Colonic mucosa (tissue), 4 donors: Measurements from ENCODE around the gene BRCC3. TPM values are rescaled to one million over a fixed set of nuclear protein-coding genes. Genes with fewer than 3 reads are reported as not detected.

Source experiments
- DNase-seq: peaks from one replicate; pipeline ENCODE4 v3.0.0-alpha.2; 2020
- H3K27ac ChIP-seq: fragments of 200-600 bp; one replicate; pipeline ENCODE4 v1.8.0; 2021
- H3K27me3 ChIP-seq: fragments of 200-600 bp; one replicate; pipeline ENCODE4 v1.8.0; 2021
- H3K36me3 ChIP-seq: fragments of 200-600 bp; one replicate; pipeline ENCODE4 v1.8.0; 2021
- H3K4me1 ChIP-seq: fragments of 200-600 bp; one replicate; pipeline ENCODE4 v1.8.0; 2021; ENCODE audit warnings: mild to moderate bottlenecking
- H3K4me3 ChIP-seq: fragments of 200-600 bp; one replicate; pipeline ENCODE4 v1.8.0; 2021
- H3K9ac ChIP-seq, 2 donors: one replicate each; pipeline ENCODE4 v1.7.0; 2013; ENCODE audit warnings: control low read depth in 2 of 2, low read depth in 2 of 2, low read length in 2 of 2
- H3K9me3 ChIP-seq: fragments of 200-600 bp; one replicate; pipeline ENCODE4 v1.8.0; 2021
- CTCF ChIP-seq: fragments of 200-600 bp; IDR thresholded peaks from one replicate; pipeline ENCODE4 v1.8.0; 2022; ENCODE audit warnings: antibody characterized with exemption, mild to moderate bottlenecking
- intact Hi-C: fragments of 100-400 bp; cut with DNase I; formaldehyde crosslinking; loops from one replicate; pipeline ENCODE4 v1.14.1; 2022
- total RNA-seq, 2 donors: library from RNA; stranded (reverse); fragmentation: NEBNext Ultra II Directional in 1 of 2; extraction: Animal tissue kit (Norgen Biotek cat#: 25700) in 1 of 2; gene quantifications; one replicate each; pipeline ENCODE4 v1.2.1, GENCODE V29; 2021
- donor health status: healthy.
- donor health status: DM: no; HTN: no; CAD: no.
- donor health status: DM: no; HTN: no; CAD: no.

BRCC3 gene
- total RNA-seq, 2 donors from 2014 or later, result 45.6 to 45.9 TPM

GRCh38 chrX:155108427-155108826 is 37.1 kb downstream of the BRCC3 start:
- Histone ChIP-seq H3K36me3 (no peaks in the 10 kb centered on the region), H3K4me1 (no peaks in the 10 kb centered on the region), H3K27me3 (no peaks in the 10 kb centered on the region), H3K9me3 (no peaks in the 10 kb centered on the region), H3K9ac (no peak overlapping the region), H3K27ac (no peak overlapping the region), H3K4me3 (no peak overlapping the region)
- no peak for TF ChIP-seq CTCF
- intact Hi-C loops, result no loop called here
- DNase-seq, result no peak

- TF ChIP-seq CTCF, result no peak
- Histone ChIP-seq H3K27me3 (no peaks in the 10 kb centered on the region), H3K9me3 (no peaks in the 10 kb centered on the region), H3K4me1 (no peaks in the 10 kb centered on the region), H3K9ac (no peak overlapping the region), H3K36me3 (no peaks in the 10 kb centered on the region), H3K4me3 (no peak overlapping the region), H3K27ac (no peak overlapping the region)
- DNase-seq, result no peak
- intact Hi-C loops, result no loop called here
These were observed 40.9 kb downstream of the BRCC3 start for GRCh38 chrX:155112171-155112570.

- H3K9ac ChIP-seq, result no peak overlapping the region
- no peak for TF ChIP-seq CTCF
- H3K9me3 ChIP-seq, result no peaks in the 10 kb centered on the region
- H3K36me3 ChIP-seq, result no peaks in the 10 kb centered on the region
- no peak for DNase-seq
- H3K27ac ChIP-seq, result no peak overlapping the region
- no peaks in the 10 kb centered on the region for H3K27me3 ChIP-seq
- no peaks in the 10 kb centered on the region for H3K4me1 ChIP-seq
- no peak overlapping the region for H3K4me3 ChIP-seq
- intact Hi-C loops, result no loop called here
These were observed 41.8 kb downstream of the BRCC3 start for GRCh38 chrX:155113097-155113496.

- no peak for TF ChIP-seq CTCF
- no peak overlapping the region for H3K27ac ChIP-seq
- no peaks in the 10 kb centered on the region for H3K27me3 ChIP-seq
- no peak overlapping the region for H3K4me3 ChIP-seq
- no peaks in the 10 kb centered on the region for H3K36me3 ChIP-seq
- H3K9ac ChIP-seq, result no peak overlapping the region
- no peak for DNase-seq
- no peaks in the 10 kb centered on the region for H3K4me1 ChIP-seq
- H3K9me3 ChIP-seq, result no peaks in the 10 kb centered on the region
- intact Hi-C loops, result no loop called here
These were observed 44.0 kb downstream of the BRCC3 start for GRCh38 chrX:155115174-155115819.

GRCh38 chrX:155127465-155127864 is 56.2 kb downstream of the BRCC3 start:
- H3K9me3 ChIP-seq, result no peaks in the 10 kb centered on the region
- DNase-seq, result no peak
- H3K27ac ChIP-seq, result no peak overlapping the region
- TF ChIP-seq CTCF, result no peak
- intact Hi-C loops, result no loop called here
- no peaks in the 10 kb centered on the region for H3K4me1 ChIP-seq
- H3K27me3 ChIP-seq, result no peaks in the 10 kb centered on the region
- H3K4me3 ChIP-seq, result no peak overlapping the region
- no peaks in the 10 kb centered on the region for H3K36me3 ChIP-seq
- H3K9ac ChIP-seq, result no peak overlapping the region
